MCF 10A (cell line): ENCODE results near the gene SAMD11. TPM values are rescaled to one million over a fixed set of nuclear protein-coding genes. Genes with fewer than 3 reads are reported as not detected.
"Not testable (repeated sequence)": the region's sequence is repeated elsewhere in the genome, so short reads cannot be mapped to it uniquely, and the experiment has no call there.

Source experiments
- BruUV-seq: library from RNA; stranded (reverse); fragments of 400-500 nt; replicated peaks from 2 replicates; lab custom pipeline; 2021; lab: Mats Ljungman, UMichigan
- CTCF ChIA-PET: fragments of 300-600 bp; sonication (Branson Sonifier 250); formaldehyde crosslinking; extraction: SDS; loops from one replicate; lab custom pipeline; 2021; ENCODE audit warnings: antibody characterized with exemption, inconsistent platforms; lab: Yijun Ruan, JAX
- POLR2A ChIA-PET: fragments of 300-600, 350-650 bp; sonication (Branson Sonifier 250); formaldehyde crosslinking; extraction: SDS; loops from one replicate; lab custom pipeline; 2020; ENCODE audit warnings: antibody characterized with exemption, inconsistent platforms; lab: Yijun Ruan, JAX
- DNase-seq: peaks from one replicate; pipeline ENCODE4 v3.0.0-alpha.2; 2018; ENCODE audit not compliant: unreplicated experiment
- H3K27ac Mint-ChIP-seq: one replicate; pipeline ENCODE4 v1.8.0; 2022; ENCODE audit warnings: mild to moderate bottlenecking, low read depth, mixed read lengths; ENCODE audit not compliant: unreplicated experiment
- H3K27me3 Mint-ChIP-seq: one replicate; pipeline ENCODE4 v1.8.0; 2022; ENCODE audit warnings: mixed read lengths; ENCODE audit not compliant: insufficient read depth, unreplicated experiment
- H3K36me3 Mint-ChIP-seq: one replicate; pipeline ENCODE4 v1.8.0; 2022; ENCODE audit warnings: mild to moderate bottlenecking, moderate library complexity, mixed read lengths; ENCODE audit not compliant: insufficient read depth, unreplicated experiment
- H3K4me1 Mint-ChIP-seq: one replicate; pipeline ENCODE4 v1.8.0; 2022; ENCODE audit warnings: mixed read lengths; ENCODE audit not compliant: insufficient read depth, unreplicated experiment
- H3K4me3 Mint-ChIP-seq: one replicate; pipeline ENCODE4 v1.8.0; 2022; ENCODE audit warnings: mild to moderate bottlenecking, moderate library complexity, mixed read lengths; ENCODE audit not compliant: unreplicated experiment
- H3K9me3 Mint-ChIP-seq: one replicate; pipeline ENCODE4 v1.8.0; 2022; ENCODE audit warnings: mixed read lengths; ENCODE audit not compliant: unreplicated experiment
- intact Hi-C: fragments of 100-400 bp; cut with micrococcal nuclease; formaldehyde crosslinking; loops from 2 replicates; pipeline ENCODE4 v1.14.1; 2022
- total RNA-seq: library from RNA; stranded (reverse); gene quantifications from 2 replicates; pipeline ENCODE4 v1.2.3, GENCODE V29; 2022
- TF ChIP-seq, protein P1 (sequence below): fragments of 200-600 bp; IDR thresholded peaks from one replicate; pipeline ENCODE4 v1.8.0; 2022; ENCODE audit warnings: antibody characterized with exemption, mild to moderate bottlenecking; ENCODE audit not compliant: unreplicated experiment

The SAMD11 gene
- total RNA-seq, 1 experiment from 2014 or later: not detected

DNA sequence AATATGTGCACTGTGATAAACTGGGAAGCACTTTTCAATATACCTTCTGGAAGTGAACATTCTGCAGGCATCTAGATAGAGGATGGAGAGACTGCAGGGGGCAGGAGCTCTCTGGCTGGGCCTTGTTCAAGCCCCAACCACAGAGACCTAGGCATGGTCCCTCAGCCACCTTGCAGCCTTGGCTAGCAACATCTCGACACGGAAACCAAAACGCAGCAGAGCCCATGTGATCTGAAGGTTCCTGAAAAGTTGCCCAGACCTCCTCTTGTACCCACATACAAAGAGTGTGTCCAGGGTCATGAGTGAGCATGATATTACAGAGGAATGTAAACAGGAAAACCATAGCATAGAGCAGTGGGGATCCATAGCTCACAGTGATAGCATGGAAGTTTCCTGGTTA lies 33.1 kb upstream of the SAMD11 start:
- ChIA-PET CTCF (no interaction called here), POLR2A (interaction anchor here (0.6 to 0.7 kb wide), 2 partner anchors 21 to 126 kb away, joined by 3 to 4 read pairs; no protein-coding TSS in a partner anchor)
- Mint-ChIP-seq H3K4me3 (no peak overlapping the region), H3K9me3 (no peaks in the 10 kb centered on the region), H3K4me1 (peaks cover 6% of the 10 kb centered on the region), H3K27ac (no peak overlapping the region), H3K27me3 (peaks cover 49% of the 10 kb centered on the region), H3K36me3 (no peaks in the 10 kb centered on the region)
- TF ChIP-seq, protein P1, sequence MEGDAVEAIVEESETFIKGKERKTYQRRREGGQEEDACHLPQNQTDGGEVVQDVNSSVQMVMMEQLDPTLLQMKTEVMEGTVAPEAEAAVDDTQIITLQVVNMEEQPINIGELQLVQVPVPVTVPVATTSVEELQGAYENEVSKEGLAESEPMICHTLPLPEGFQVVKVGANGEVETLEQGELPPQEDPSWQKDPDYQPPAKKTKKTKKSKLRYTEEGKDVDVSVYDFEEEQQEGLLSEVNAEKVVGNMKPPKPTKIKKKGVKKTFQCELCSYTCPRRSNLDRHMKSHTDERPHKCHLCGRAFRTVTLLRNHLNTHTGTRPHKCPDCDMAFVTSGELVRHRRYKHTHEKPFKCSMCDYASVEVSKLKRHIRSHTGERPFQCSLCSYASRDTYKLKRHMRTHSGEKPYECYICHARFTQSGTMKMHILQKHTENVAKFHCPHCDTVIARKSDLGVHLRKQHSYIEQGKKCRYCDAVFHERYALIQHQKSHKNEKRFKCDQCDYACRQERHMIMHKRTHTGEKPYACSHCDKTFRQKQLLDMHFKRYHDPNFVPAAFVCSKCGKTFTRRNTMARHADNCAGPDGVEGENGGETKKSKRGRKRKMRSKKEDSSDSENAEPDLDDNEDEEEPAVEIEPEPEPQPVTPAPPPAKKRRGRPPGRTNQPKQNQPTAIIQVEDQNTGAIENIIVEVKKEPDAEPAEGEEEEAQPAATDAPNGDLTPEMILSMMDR: no peak
- no TSS peak for BruUV-seq
- intact Hi-C loops: no loop called here
- DNase-seq: no peak

DNA sequence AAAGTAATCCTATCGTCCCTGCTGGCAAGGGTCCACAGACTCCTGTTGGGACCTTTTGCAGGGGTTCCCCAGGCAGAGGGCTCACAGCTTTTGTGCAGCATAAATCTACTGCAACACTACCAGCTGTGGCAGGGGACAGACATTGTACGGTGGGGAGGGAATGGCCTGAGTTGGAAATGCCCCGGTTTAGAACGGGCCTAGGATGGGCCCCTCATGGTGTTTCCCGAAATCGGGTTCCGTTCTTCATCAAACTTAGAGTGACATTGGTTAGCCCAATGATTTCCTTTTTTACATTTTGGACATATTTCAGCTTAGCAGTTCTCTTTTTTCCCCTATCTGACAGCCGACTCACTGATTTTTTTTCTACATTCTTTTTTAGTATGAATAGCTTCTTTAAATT lies 26.5 kb upstream of the SAMD11 start:
- Mint-ChIP-seq H3K4me3 (no peak overlapping the region), H3K27ac (no peak overlapping the region), H3K36me3 (peaks cover 5% of the 10 kb centered on the region), H3K9me3 (no peaks in the 10 kb centered on the region), H3K4me1 (peaks cover 11% of the 10 kb centered on the region), H3K27me3 (peaks cover 38% of the 10 kb centered on the region)
- TF ChIP-seq, protein P1: no peak
- CTCF ChIA-PET: interaction anchor here (1.1 kb wide), 1 partner anchor 87 kb away, joined by 3 read pairs; no protein-coding TSS in a partner anchor
- POLR2A ChIA-PET: interaction anchor here (1.1 kb wide), 1 partner anchor 79 kb away, joined by 3 read pairs; no protein-coding TSS in a partner anchor
- no peak for DNase-seq
- intact Hi-C loops: no loop called here
- BruUV-seq: no TSS peak

DNA sequence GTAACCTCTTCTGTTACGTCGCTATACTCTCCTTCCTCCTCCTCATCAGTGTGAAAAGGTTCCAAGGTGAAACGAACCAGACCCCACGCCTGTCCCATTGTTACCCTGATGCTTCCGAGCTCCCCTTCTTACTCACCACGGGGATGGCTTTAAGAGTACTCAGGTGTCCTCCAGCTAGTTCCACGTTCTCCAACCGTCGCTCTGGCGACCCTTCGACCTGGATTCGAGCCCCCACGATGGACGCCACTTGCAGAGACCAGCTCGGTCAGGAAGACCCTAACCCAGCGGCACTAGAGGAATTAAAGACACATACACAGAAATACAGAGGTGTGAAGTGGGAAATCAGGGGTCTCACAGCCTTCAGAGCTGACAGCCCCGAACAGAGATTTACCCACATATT lies 25.8 kb upstream of the SAMD11 start:
- H3K9me3 Mint-ChIP-seq, H3K27ac Mint-ChIP-seq, H3K36me3 Mint-ChIP-seq, DNase-seq, BruUV-seq, intact Hi-C loops: not testable (repeated sequence)
- ChIA-PET POLR2A (interaction anchor here (1.1 kb wide), 1 partner anchor 78 kb away, joined by 3 read pairs; no protein-coding TSS in a partner anchor), CTCF (interaction anchor here (1.1 kb wide), 1 partner anchor 87 kb away, joined by 3 read pairs; no protein-coding TSS in a partner anchor)
- Mint-ChIP-seq H3K27me3 (peaks cover 38% of the 10 kb centered on the region), H3K4me1 (peaks cover 11% of the 10 kb centered on the region), H3K4me3 (peak overlapping the region; percentile 26)

DNA sequence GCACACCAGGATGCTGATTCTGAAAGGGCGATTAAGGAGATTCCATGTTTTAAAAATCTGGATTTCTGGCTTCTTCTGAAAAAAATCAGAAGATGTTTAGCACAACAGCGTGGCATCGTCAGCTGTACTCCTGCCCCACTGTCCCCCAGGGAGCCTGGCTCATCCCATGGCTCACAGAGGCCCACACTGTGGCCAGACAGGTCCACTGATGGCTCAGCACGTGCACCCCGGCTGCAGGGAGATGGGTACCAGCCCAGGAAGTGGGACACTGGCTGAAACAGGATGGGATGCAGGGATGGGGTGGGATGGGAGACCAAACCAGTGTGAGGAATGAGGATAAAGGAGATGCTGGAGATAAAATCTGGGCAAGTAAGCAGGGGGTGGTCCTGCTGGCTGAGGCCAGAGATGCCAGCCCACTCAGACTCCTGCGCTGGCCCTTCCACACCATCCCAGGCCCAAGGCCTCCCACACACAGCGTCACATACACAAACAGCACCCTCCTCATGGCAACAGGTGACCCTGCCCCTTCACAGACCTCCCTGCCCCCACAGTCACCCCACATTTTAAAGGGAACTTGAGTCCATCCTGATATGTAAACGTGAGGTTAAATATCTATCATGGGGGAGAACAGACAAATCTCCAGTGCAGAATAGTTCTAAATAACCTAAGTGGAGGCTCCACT lies 23.9 kb upstream of the SAMD11 start:
- intact Hi-C loops: loop anchor here (5.0 kb wide), 1 partner anchor 43 kb away; no protein-coding TSS in a partner anchor
- no peak for DNase-seq
- ChIA-PET CTCF (no interaction called here), POLR2A (no interaction called here)
- BruUV-seq: no TSS peak
- Mint-ChIP-seq H3K27me3 (peaks cover 38% of the 10 kb centered on the region), H3K36me3 (peaks cover 5% of the 10 kb centered on the region), H3K4me3 (no peak overlapping the region), H3K4me1 (peaks cover 11% of the 10 kb centered on the region), H3K27ac (no peak overlapping the region), H3K9me3 (no peaks in the 10 kb centered on the region)
- TF ChIP-seq, protein P1: no peak
